Measurements from ENCODE around the gene ABTB2.
A peak's percentile ranks its signal among the peaks of the same experiment; 100 is the strongest.
"Not testable (repeated sequence)": the region's sequence is repeated elsewhere in the genome, so short reads cannot be mapped to it uniquely, and the experiment has no call there.

Gene ABTB2

GRCh38 chr11:34181251-34181650 is 176.6 kb downstream of the ABTB2 start:
- intact Hi-C loops (cut with DNase I), result no loop called here
- DNase-seq, result peak in 5 of 10 donors; percentile 30 to 83 (median 65)

GRCh38 chr11:34180814-34181165 is 177.0 kb downstream of the ABTB2 start:
- intact Hi-C loops (cut with DNase I), result not testable (repeated sequence)
- DNase-seq, result peak in 2 of 10 donors; percentile 11 to 24

DNA sequence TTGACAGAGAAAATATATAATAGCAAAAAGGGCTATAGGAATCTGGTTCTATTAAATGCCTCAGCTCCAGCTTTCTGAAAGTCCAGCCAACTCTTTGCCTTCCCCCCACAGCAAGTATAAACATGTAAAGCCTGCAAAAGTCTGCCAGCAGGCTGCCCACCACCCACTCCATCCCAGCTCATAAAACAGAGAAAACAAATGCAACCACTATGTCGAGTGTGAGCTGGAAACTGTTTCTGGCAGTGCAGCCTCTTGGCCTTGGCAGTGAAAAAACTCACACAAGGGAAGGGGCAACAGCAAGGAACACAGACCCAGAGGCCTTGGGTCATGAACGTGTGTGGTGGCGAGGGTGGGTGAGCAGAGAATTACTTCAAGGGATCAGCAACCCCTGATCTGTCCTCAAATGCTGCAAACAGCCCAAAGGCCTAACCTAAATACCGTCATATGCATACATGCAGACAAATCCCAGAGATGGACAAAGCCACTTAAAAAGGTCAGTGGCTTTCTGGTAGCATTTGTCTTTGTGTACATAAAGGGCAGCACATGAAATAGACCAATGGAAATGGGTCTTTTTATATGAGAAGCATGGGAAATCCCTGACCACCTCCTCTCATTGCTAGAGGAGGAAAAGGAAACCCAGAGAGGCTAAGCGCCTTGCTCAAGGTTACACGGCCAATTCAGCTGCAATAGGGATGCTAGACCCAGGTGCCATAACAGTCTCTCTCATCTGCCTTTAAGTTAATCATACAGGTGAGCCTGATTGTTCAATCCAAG is 177.6 kb downstream of the ABTB2 start:
- DNase-seq, result peak in 2 of 10 donors; percentile 5 to 56
- intact Hi-C loops (cut with DNase I), result no loop called here

DNA sequence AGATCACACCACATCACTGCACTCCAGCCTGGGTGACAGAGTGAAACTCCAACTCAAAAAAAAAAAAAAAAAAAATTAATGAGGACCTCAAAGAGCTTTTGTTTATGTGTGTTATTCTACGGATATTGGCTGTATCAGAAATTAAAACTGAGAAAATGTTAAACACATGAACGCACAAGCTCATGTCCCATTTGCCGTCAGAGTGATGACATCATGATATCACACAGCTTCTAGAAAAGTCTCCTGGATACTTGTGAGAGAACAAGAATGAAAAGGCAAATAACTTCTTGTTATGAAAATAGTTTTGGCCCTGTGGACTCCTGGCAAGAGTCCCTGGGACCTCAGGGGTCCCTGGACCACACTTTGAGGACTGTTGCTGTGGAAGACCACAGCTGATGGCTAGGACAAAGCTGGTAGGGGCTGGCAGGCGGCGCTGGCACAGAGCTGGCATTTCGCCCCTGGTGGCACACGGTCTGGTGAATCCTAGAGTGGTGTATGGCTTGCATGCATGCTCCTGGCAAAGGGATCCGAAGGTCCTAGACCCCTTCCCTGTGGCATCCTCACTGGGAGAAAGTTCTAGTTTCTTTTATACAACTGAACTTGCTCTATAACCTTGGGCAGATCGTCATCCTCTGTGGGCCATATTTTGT is 178.7 kb downstream of the ABTB2 start:
- intact Hi-C loops (cut with DNase I), result loop anchor here (10.0 kb wide), 3 partner anchors 316 to 716 kb away; no protein-coding TSS in a partner anchor
- peak in 1 of 10 donors; percentile 40 for DNase-seq

DNA sequence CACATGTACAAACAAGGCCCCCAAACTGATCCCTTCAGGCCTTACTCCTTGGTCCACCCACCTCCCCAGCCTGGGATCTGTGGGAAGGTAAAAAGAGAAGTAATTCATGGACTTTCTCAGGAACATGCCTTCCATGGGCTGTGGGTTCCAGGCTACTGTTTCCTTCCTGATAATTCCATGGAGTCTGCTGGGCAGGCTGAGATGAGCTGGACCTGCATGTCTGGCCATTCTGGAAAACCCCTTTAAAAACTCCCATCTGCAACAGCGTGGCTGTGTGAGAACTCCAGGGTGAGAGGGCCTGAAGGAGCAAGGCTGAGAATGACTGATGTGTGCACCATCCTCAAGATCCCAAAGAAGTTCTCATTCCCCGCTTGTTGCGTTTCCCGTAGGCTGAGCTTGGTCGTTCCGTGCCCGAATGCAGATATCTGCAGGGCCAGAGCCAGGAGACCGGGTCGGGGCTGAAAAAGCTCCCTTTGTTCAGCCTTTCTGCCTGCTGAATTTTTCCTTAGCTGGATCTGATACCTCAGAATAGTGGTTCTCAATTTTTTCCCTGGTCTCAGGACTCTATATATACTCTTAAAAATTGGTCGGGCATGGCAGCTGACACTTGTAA is 179.5 kb downstream of the ABTB2 start:
- intact Hi-C loops (cut with DNase I), result loop anchor here (10.0 kb wide), 3 partner anchors 316 to 716 kb away; no protein-coding TSS in a partner anchor
- DNase-seq, result peak in 3 of 10 donors; percentile 33 to 65 (median 41)

GRCh38 chr11:34176751-34177209 is 181.0 kb downstream of the ABTB2 start:
- DNase-seq, result peak in 1 of 10 donors; percentile 0
- intact Hi-C loops (cut with DNase I), result loop anchor here (10.0 kb wide), 3 partner anchors 318 to 718 kb away; no protein-coding TSS in a partner anchor

DNA sequence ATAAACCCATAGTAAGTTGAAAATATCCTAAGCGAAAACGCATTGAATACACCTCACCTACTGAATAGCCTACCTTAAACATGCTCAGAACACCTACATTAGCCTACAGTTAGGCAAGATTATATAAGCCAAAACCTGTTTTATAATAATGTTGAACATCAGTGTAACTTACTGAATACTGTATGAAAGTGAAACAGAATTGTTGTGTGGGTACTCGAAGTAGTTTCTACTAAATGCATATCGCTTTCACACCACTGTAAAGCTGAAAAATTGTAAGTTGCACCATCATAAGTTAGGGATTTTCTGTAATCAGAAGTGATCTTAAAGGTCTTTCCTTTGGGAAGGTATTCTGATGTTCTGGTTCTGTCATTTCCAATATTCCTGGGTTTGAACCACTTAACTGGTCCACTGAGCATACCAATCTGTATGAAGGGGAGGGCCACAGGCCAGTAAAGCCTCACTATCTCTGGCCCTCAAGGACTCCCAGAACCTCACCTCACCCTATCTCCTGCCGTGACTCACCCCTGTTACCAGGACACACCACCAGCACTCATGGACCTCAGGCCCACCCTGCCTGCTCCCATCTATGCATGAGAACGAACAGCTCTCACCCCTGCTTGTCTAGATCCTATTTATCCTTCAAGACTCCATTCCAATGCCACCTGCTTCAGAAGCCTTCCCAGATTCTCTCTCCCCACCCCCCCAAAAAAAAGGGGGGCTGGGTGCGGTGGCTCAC is 182.4 kb downstream of the ABTB2 start:
- DNase-seq, result peak in 1 of 10 donors; percentile 62

GRCh38 chr11:34174412-34175041 is 183.3 kb downstream of the ABTB2 start:
- intact Hi-C loops (cut with DNase I), result loop anchor here (1.0 to 10.0 kb wide), 5 partner anchors 178 to 720 kb away; no protein-coding TSS in a partner anchor

More for the DNA sequence above, 182.4 kb downstream of the ABTB2 start:
- intact Hi-C loops (cut with DNase I), result loop anchor here (2.0 to 10.0 kb wide), 4 partner anchors 179 to 719 kb away; no protein-coding TSS in a partner anchor

GRCh38 chr11:34173050-34173449 is 184.8 kb downstream of the ABTB2 start:
- peak in 1 of 10 donors; percentile 43 for DNase-seq
- intact Hi-C loops (cut with DNase I), result loop anchor here (10.0 kb wide), 3 partner anchors 322 to 722 kb away; no protein-coding TSS in a partner anchor

More at GRCh38 chr11:34174412-34175041, 183.3 kb downstream of the ABTB2 start:
- DNase-seq, result peak; percentile 70 to 98 (median 87)

DNA sequence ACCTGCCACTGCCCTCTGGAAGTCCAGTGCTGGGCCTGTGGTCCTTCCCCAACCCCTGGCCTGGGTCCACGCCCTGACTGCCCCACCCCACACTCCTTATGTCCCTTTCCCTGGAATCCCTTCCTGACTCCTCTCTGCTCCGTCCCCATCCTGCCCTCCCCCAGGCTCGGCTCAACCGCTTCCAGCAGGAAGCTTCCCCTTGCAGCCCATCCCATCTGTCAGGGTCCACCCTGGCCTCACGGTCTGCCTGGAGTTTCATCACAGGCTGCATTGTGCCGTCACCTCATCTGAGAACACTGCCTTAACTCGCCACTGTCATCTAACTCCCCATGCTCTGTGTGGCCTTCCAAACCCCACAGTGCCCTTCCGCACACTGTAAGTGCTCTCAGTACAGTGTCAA is 188.1 kb downstream of the ABTB2 start:
- DNase-seq, result peak in 1 of 10 donors; percentile 58
- intact Hi-C loops (cut with DNase I), result loop anchor here (10.0 kb wide), 3 partner anchors 325 to 725 kb away; no protein-coding TSS in a partner anchor

DNA sequence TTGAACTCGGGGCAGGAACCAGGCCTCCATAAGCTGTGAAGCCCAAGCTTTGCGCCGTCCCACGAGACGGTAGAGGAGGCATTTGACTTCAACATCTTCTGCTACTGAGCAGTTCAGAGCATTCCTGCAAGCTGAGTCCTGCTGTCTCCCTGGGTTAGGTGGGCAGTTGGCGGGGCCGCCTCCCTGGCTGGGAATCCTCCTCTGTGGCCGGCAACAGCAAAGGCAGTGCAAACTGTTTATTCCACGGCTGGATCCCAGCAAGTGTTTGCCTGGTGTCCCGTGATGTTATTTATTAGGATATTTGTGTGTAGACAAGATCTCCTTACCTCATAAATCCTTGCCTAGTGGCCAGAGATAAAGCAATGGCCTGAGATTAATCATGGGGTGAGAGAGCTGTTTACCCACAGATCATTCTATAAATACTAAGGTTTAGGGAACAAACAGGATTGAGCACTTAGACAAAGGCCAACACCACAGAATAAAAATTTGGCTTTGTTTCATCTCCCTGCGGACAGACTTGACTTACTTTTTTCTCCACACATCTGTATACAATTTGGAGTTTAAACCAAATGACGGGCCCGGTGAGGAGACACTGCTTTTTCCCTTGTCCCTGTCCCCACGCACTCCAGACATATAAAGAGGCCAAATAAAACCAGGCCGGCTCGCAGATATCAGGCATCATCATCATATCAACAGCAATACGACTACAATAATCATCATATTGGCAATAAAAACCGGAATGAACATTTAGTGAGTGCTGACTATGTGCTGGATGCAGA is 189.0 kb downstream of the ABTB2 start:
- intact Hi-C loops (cut with DNase I), result no loop called here
- peak in 2 of 10 donors; percentile 53 to 69 for DNase-seq

GRCh38 chr11:34167961-34168360 is 189.8 kb downstream of the ABTB2 start:
- intact Hi-C loops (cut with DNase I), result no loop called here
- peak in 2 of 10 donors; percentile 70 to 75 for DNase-seq

- peak in 1 of 10 donors; percentile 46 for DNase-seq
- intact Hi-C loops (cut with DNase I), result no loop called here
These were observed 190.7 kb downstream of the ABTB2 start for GRCh38 chr11:34166806-34167740.

DNA sequence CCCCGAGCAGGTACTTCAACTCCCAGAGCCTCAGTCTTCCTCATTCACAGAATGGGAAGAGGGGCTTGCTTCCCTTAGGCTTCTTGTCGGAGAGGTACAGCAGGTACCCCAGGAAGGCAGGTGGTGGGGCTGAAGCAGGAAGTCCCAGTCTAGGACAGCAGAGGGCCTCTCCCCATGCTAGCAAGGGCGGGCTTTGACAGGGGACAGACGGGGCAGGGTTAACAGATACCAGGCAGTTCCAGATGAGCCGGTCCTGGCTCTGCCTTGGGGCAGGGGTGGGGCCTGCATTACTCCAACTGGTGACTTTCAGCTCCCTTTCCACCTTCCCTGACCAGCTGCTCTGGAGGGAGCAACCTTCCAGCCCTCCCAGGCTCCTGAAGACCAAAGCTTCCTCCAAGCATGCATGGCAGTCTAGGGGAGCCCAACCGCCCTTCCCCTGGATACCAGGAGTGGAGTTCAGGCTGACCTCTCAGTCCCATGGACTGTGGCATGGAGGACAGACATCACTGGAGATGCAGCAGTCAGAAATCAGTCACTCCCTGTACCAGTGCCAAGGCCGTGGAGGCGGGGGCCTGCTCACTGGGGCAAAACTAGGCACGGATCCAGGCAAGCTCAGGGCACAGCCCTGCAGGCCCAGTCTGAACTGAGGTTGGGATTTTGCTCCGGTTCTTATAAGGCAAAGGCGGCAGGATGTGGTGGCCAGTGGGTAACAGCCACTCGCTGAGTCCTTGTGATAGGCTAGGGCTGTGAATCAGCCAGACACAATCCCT is 191.8 kb downstream of the ABTB2 start:
- intact Hi-C loops (cut with DNase I), result no loop called here
- DNase-seq, result peak in 1 of 10 donors; percentile 86

GRCh38 chr11:34165121-34165520 is 192.7 kb downstream of the ABTB2 start:
- peak in 1 of 10 donors; percentile 49 for DNase-seq
- intact Hi-C loops (cut with DNase I), result no loop called here

DNA sequence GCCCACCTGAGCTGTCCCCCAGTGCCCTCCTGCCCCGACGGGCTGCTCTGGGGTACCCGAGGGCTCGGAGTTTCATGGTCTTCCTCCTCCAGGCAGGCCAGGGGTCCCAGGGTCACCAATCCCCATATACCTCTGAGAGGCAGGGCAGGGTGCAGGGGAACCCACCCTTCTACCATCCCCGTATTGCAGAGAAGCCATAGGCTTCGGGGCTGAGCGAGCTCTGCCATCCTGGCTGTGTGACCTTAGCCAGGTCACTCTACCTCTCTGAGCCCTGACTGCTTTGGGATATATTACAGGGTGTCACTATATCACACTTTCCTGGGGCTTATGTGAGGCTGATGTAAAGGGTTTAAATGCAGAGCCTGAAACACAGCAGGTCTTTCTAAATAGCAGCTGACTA is 195.0 kb downstream of the ABTB2 start:
- DNase-seq, result no peak
- intact Hi-C loops (cut with DNase I), result no loop called here

GRCh38 chr11:34162493-34162820 is 195.4 kb downstream of the ABTB2 start:
- intact Hi-C loops (cut with DNase I), result no loop called here
- no peak for DNase-seq
